OCI-LY7 (cell line): Measurements from ENCODE around the gene ZMYND8. TPM values are rescaled to one million over a fixed set of nuclear protein-coding genes. Genes with fewer than 3 reads are reported as not detected.

Source experiments
- BruUV-seq: library from RNA; stranded (reverse); fragments of 400-500 nt; replicated peaks from 2 replicates; lab custom pipeline; 2021; lab: Mats Ljungman, UMichigan
- CTCF ChIA-PET: fragments of 300-600 bp; sonication (Branson Sonifier 250); formaldehyde crosslinking; loops from one replicate; lab custom pipeline; 2022; ENCODE audit warnings: antibody characterized with exemption; ENCODE audit not compliant: unreplicated experiment; lab: Charles Lee
- POLR2A ChIA-PET: fragments of 300-600 bp; sonication (Branson Sonifier 250); formaldehyde crosslinking; loops from one replicate; lab custom pipeline; 2022; ENCODE audit warnings: antibody characterized with exemption; lab: Charles Lee
- DNase-seq: peaks from one replicate; pipeline ENCODE4 v3.0.0-alpha.2; 2015; ENCODE audit warnings: low spot score
- H2AFZ ChIP-seq: fragments of 200-600 bp; sonication (generic), shearing (Covaris generic); 2 replicates; pipeline ENCODE4 v1.6.1; 2014; ENCODE audit warnings: mild to moderate bottlenecking, antibody characterized with exemption, low read length, moderate library complexity
- H3K27ac ChIP-seq: fragments of 200-600 bp; sonication (generic); 2 replicates; pipeline ENCODE4 v1.5.1; 2014; ENCODE audit warnings: mixed run types, low read depth, mild to moderate bottlenecking, moderate library complexity, low read length, inconsistent platforms; ENCODE audit not compliant: poor library complexity, severe bottlenecking
- H3K36me3 ChIP-seq: fragments of 200-600 bp; sonication (generic); 2 replicates; pipeline ENCODE4 v1.6.1; 2014; ENCODE audit warnings: mild to moderate bottlenecking, antibody characterized with exemption, low read length, moderate library complexity, mixed read lengths; ENCODE audit not compliant: insufficient read depth
- H3K4me1 ChIP-seq: fragments of 200-600 bp; sonication (generic); 2 replicates; pipeline ENCODE4 v1.5.1; 2014; ENCODE audit warnings: mild to moderate bottlenecking, low read length; ENCODE audit not compliant: insufficient read depth, poor library complexity, severe bottlenecking
- H3K4me2 ChIP-seq: fragments of 200-600 bp; sonication (generic); 2 replicates; pipeline ENCODE4 v1.6.1; 2014; ENCODE audit warnings: mild to moderate bottlenecking, low read length
- H3K4me3 ChIP-seq: fragments of 200-600 bp; sonication (generic); 2 replicates; pipeline ENCODE4 v1.5.1; 2014; ENCODE audit warnings: mild to moderate bottlenecking, low read depth, low read length; ENCODE audit not compliant: poor library complexity, severe bottlenecking
- H3K79me2 ChIP-seq: fragments of 200-600 bp; sonication (generic); 2 replicates; pipeline ENCODE4 v1.6.1; 2016; ENCODE audit warnings: low read depth, mild to moderate bottlenecking, low read length, moderate library complexity, mixed read lengths; ENCODE audit not compliant: insufficient read depth
- H3K9me2 ChIP-seq: fragments of 200-600 bp; sonication (generic); 2 replicates; pipeline ENCODE4 v1.6.1; 2016; ENCODE audit warnings: mild to moderate bottlenecking, low read length, mixed read lengths; ENCODE audit not compliant: insufficient read depth
- H3K9me3 ChIP-seq: fragments of 200-600 bp; sonication (generic); 2 replicates; pipeline ENCODE4 v1.6.1; 2014; ENCODE audit warnings: mild to moderate bottlenecking, mixed run types, low read length, mixed read lengths
- H4K20me1 ChIP-seq: fragments of 200-600 bp; sonication (generic); 2 replicates; pipeline ENCODE4 v1.6.1; 2014; ENCODE audit warnings: mild to moderate bottlenecking, antibody characterized with exemption, low read length, moderate library complexity, mixed read lengths; ENCODE audit not compliant: insufficient read depth
- EZH2phosphoT487 ChIP-seq: fragments of 200-600 bp; sonication (generic); IDR thresholded peaks from 2 replicates; pipeline ENCODE4 v1.6.1; 2018; ENCODE audit warnings: low read depth, borderline replicate concordance, mild to moderate bottlenecking, mixed run types, antibody characterized with exemption, low read length, moderate library complexity, mixed read lengths
- intact Hi-C: fragments of 100-400 bp; cut with micrococcal nuclease; formaldehyde crosslinking; loops from one replicate; pipeline ENCODE4 v1.10.0; 2022; ENCODE audit not compliant: unreplicated experiment
- total RNA-seq, 2 experiments: library from RNA; depleted of rRNA in 1 of 2; stranded (reverse); fragments of >200 nt in 1 of 2; shearing (Covaris generic) in 1 of 2; gene quantifications; 2 replicates each; pipeline ENCODE4 v1.2.3, GENCODE V29; 2014 to 2022
- TF ChIP-seq, protein P1 (sequence below): fragments of 200-600 bp; sonication (generic); conservative IDR thresholded peaks from 2 replicates; pipeline ENCODE4 v1.5.1; 2014; ENCODE audit warnings: mild to moderate bottlenecking, antibody characterized with exemption, low read length, moderate library complexity, mixed read lengths

The ZMYND8 gene
- total RNA-seq, 2 experiments from 2014 or later = 30.4 to 69.1 TPM

DNA sequence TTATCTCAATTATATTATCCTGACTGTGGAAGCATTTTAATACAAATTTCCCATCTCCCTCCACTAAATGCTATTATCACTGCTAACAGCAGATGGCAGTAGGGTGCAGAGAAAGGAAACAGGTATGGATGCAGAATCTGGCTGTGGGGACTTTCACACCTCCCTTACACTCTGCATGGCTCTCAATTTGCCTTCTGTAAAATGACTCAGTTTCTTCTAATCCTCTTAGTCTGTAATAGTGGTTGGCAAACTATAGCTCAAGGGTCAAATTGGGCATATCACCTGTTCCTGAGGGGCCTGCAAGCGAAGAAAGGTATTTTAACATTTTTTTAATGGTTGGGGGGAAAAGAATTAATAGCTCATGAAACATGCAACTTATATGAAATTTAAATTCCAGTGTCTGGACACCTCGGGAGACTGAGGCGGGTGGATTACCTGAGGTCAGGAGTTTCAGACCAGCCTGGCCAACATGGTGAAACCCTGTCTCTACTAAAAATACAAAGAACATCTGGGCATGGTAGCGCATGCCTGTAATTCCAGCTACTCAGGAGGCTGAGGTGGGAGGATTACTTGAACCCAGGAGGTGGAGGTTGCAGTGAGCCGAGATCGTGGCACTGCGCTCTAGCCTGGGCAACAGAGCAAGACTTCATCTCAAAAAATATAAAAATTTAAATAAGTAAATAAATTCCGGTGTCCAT lies 83.5 kb downstream of the ZMYND8 start:
- Histone ChIP-seq H4K20me1 (no peaks in the 10 kb centered on the region), H3K79me2 (peaks cover 47% of the 10 kb centered on the region), H3K9me2 (no peaks in the 10 kb centered on the region), H3K4me2 (no peak overlapping the region), H3K36me3 (peaks cover 88% of the 10 kb centered on the region), H2AFZ (no peak overlapping the region), H3K4me1 (peaks cover 39% of the 10 kb centered on the region), H3K9me3 (no peaks in the 10 kb centered on the region), H3K27ac (peak overlapping the region; percentile 3), H3K4me3 (no peak overlapping the region)
- POLR2A ChIA-PET = interaction anchor here (1.3 to 3.2 kb wide), 3 partner anchors 10 to 111 kb away, joined by 5 to 15 read pairs (median 5); no protein-coding TSS in a partner anchor
- peak; percentile 75 for DNase-seq
- TF ChIP-seq EZH2phosphoT487 = no peak
- TF ChIP-seq, protein P1, sequence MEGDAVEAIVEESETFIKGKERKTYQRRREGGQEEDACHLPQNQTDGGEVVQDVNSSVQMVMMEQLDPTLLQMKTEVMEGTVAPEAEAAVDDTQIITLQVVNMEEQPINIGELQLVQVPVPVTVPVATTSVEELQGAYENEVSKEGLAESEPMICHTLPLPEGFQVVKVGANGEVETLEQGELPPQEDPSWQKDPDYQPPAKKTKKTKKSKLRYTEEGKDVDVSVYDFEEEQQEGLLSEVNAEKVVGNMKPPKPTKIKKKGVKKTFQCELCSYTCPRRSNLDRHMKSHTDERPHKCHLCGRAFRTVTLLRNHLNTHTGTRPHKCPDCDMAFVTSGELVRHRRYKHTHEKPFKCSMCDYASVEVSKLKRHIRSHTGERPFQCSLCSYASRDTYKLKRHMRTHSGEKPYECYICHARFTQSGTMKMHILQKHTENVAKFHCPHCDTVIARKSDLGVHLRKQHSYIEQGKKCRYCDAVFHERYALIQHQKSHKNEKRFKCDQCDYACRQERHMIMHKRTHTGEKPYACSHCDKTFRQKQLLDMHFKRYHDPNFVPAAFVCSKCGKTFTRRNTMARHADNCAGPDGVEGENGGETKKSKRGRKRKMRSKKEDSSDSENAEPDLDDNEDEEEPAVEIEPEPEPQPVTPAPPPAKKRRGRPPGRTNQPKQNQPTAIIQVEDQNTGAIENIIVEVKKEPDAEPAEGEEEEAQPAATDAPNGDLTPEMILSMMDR = peak; percentile 98
- BruUV-seq = no TSS peak
- CTCF ChIA-PET = interaction anchor here (1.0 to 4.6 kb wide), 3 partner anchors 38 to 111 kb away, joined by 3 to 22 read pairs (median 3); no protein-coding TSS in a partner anchor
- intact Hi-C loops = loop anchor here (1.0 to 5.0 kb wide), 4 partner anchors 76 to 348 kb away; partner anchors contain the start of gene NCOA3

DNA sequence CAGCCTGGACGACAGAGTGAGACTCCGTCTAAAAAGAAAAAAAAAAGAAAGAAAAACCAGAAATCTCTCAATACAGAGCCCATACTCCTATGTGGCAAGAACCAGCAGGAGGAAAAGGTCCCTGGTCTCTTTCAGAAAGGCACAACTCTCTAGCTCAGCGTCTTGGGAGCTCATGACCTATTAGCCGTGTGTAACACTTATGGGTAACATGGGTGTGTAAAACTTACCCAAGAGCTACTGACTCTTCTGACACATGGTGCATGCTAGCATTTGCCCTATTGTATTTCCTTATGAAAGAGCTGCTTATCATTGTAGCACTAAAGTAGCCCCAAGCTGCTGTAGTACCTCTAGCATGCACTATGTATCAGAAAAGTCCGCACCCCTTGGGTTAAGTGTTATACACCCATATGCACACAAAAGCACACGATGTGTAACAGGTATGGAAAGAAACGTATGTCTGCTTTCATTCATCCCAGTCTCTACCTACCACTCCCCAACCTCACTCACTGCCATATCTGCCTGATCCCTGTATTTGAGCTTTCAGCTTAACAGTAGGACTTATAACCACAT lies 85.4 kb downstream of the ZMYND8 start:
- no peak overlapping the region for H3K27ac ChIP-seq
- ChIA-PET CTCF (interaction anchor here (2.5 to 4.6 kb wide), 2 partner anchors 9 to 113 kb away, joined by 11 to 22 read pairs; no protein-coding TSS in a partner anchor), POLR2A (interaction anchor here (0.6 to 1.3 kb wide), 3 partner anchors 19 to 113 kb away, joined by 4 to 7 read pairs (median 5); no protein-coding TSS in a partner anchor)
- H4K20me1 ChIP-seq = no peaks in the 10 kb centered on the region
- H3K4me2 ChIP-seq = no peak overlapping the region
- no TSS peak for BruUV-seq
- H3K9me3 ChIP-seq = no peaks in the 10 kb centered on the region
- intact Hi-C loops = loop anchor here (5.0 kb wide), 2 partner anchors 74 to 231 kb away; partner anchors contain the start of gene NCOA3
- no peak overlapping the region for H3K4me3 ChIP-seq
- TF ChIP-seq EZH2phosphoT487 = no peak
- TF ChIP-seq, protein P1 = no peak
- peaks cover 89% of the 10 kb centered on the region for H3K36me3 ChIP-seq
- peaks cover 63% of the 10 kb centered on the region for H3K79me2 ChIP-seq
- H3K9me2 ChIP-seq = no peaks in the 10 kb centered on the region
- DNase-seq = no peak
- H3K4me1 ChIP-seq = peaks cover 58% of the 10 kb centered on the region
- H2AFZ ChIP-seq = no peak overlapping the region
